ENCODE results near the gene MACROH2A1. TPM values are rescaled to one million over a fixed set of nuclear protein-coding genes. Genes with fewer than 3 reads are reported as not detected.

Gene MACROH2A1
- polyA plus RNA-seq, 1 experiment, result 129 TPM

DNA sequence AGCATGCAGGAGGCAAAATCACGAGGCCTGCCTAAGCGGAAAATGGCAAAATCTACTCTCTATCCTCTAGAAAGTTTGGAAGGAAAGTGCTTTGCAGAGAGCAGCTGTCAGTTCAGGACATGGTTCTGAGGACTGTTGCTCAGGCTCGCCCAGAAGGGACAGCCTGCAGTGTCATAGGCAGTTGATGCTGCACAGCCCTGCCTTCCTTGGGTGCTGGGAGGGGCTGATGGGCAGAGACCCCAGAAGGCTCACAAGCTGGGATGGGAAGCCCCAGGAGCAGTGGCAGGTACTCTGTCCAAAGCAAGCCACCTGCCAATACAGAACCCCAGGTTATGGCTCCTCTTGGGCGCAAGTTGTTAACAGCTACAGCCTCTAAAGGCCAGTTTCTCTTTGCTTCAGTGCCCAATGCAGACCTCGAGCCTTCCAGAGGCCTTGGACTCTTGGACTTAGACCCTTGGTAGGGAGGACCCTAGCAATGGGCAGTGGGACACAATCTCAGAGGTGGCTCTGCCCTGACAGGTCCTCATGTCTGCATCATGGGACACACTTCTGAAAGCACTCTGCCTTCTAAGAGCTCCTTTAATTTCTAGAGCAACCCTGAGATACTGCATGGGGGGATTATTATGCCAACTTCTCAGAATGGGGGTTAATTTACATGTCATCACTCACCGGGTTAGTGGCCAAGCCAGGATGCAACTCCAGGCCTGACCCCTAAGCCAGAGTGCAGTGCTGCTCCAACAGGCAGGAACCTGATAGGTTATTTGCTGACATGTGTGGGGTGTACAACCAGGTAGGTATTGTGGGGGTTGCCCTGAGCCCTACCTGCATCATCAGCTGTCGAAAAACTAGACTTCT is 57.1 kb downstream of the MACROH2A1 start:
- CTCF ChIA-PET, result no interaction called here
- Histone ChIP-seq H3K27me3 (ENCODE audit: control insufficient read depth, insufficient read depth, low read length) (no peaks in the 10 kb centered on the region), H3K4me3 (ENCODE audit: low read depth, low read length) (no peak overlapping the region), H3K9me3 (ENCODE audit: control insufficient read depth, insufficient read depth, low read length) (no peaks in the 10 kb centered on the region), H3K27ac (ENCODE audit: low read depth, low read length) (no peak overlapping the region)
- POLR2A ChIA-PET, result no interaction called here
- TF ChIP-seq, protein P1, sequence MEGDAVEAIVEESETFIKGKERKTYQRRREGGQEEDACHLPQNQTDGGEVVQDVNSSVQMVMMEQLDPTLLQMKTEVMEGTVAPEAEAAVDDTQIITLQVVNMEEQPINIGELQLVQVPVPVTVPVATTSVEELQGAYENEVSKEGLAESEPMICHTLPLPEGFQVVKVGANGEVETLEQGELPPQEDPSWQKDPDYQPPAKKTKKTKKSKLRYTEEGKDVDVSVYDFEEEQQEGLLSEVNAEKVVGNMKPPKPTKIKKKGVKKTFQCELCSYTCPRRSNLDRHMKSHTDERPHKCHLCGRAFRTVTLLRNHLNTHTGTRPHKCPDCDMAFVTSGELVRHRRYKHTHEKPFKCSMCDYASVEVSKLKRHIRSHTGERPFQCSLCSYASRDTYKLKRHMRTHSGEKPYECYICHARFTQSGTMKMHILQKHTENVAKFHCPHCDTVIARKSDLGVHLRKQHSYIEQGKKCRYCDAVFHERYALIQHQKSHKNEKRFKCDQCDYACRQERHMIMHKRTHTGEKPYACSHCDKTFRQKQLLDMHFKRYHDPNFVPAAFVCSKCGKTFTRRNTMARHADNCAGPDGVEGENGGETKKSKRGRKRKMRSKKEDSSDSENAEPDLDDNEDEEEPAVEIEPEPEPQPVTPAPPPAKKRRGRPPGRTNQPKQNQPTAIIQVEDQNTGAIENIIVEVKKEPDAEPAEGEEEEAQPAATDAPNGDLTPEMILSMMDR (IDR thresholded peaks at IDR 0.05; ENCODE audit: low read depth, low read length), result no peak
- DNase-seq (ENCODE audit: low read depth, low spot score), result no peak

DNA sequence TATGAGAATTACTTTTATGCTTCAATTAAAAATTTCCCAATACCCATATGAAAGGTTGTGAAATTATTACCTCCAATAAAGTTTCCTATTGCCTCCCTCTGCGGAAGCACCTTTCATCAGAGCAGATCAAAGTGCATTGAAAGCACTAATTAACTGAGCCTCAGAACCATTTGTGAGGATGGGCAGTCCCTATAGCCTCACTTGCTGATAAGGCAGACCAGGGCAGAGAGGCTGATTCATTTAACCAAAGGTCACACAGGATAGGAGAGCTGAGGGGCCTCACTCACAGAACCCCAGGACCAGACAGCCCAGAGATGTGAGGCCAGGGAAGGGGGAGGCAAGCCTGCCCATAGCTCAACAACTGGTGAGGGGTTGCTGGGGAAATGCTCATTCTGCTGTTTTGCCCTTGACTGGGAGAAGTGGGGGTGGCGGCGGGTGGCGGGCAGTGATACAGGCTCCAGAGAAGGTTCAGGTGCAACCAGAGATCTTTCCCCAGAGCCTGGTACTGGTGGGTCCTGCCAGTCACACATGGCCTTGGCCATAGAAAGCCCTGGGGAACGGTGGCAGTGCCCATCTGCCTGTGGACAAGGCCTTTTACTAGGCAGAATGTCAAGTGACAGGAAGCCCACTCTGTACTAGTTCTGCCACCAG is 57.9 kb downstream of the MACROH2A1 start:
- CTCF ChIA-PET, result no interaction called here

DNA sequence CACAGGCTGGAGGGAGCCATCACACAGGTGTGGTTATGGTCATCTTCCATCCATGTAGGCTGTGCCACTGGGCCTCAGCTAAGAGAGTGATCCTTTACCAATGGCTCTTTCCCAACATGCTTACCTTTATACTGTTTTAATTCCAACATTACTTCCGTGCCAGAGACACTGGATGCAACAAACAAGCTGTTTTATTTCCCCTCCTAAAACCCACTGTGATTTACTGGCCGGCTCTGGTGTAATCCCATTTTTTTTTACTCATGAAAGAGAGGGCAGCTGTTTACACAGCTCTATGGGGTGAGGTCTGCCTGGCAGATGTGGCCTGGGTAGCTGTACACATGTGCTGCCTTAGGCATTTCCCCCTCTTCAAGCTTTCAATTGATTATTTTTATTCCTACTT is 58.5 kb downstream of the MACROH2A1 start:
- TF ChIP-seq, protein P1 (IDR thresholded peaks at IDR 0.05; ENCODE audit: low read depth, low read length), result no peak
- CTCF ChIA-PET, result no interaction called here
- POLR2A ChIA-PET, result no interaction called here
- no peak for DNase-seq (ENCODE audit: low read depth, low spot score)
- Histone ChIP-seq H3K4me3 (ENCODE audit: low read depth, low read length) (no peak overlapping the region), H3K27ac (ENCODE audit: low read depth, low read length) (no peak overlapping the region), H3K27me3 (ENCODE audit: control insufficient read depth, insufficient read depth, low read length) (no peaks in the 10 kb centered on the region), H3K9me3 (ENCODE audit: control insufficient read depth, insufficient read depth, low read length) (no peaks in the 10 kb centered on the region)

More for the DNA sequence above, 57.9 kb downstream of the MACROH2A1 start:
- H3K9me3 ChIP-seq (ENCODE audit: control insufficient read depth, insufficient read depth, low read length), result no peaks in the 10 kb centered on the region
- no peaks in the 10 kb centered on the region for H3K27me3 ChIP-seq (ENCODE audit: control insufficient read depth, insufficient read depth, low read length)
- no peak overlapping the region for H3K4me3 ChIP-seq (ENCODE audit: low read depth, low read length)
- POLR2A ChIA-PET, result no interaction called here
- H3K27ac ChIP-seq (ENCODE audit: low read depth, low read length), result no peak overlapping the region
- TF ChIP-seq, protein P1 (IDR thresholded peaks at IDR 0.05; ENCODE audit: low read depth, low read length), result no peak
- no peak for DNase-seq (ENCODE audit: low read depth, low spot score)

DNA sequence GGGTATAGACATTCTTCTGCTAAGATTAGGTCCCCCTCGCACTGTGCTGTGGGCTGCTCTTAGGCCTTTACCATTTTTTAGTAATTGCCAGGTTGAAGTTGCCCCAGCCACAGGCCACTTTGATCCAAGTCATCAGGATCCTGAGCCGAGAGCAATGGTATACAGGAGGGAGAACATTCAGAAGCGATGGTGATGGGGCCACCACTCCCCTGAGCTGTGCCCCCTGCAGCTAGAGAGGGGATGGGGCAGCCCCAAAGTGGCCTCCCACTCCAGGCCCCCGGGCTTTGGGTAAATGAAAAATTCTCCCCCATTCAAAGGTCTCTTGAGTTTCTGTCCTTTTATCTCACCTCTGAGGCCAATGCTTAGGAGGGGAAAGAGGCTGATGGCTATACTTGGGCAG is 59.4 kb downstream of the MACROH2A1 start:
- H3K4me3 ChIP-seq (ENCODE audit: low read depth, low read length), result no peak overlapping the region
- no peaks in the 10 kb centered on the region for H3K27me3 ChIP-seq (ENCODE audit: control insufficient read depth, insufficient read depth, low read length)
- no peak overlapping the region for H3K27ac ChIP-seq (ENCODE audit: low read depth, low read length)
- ChIA-PET POLR2A (no interaction called here), CTCF (interaction anchor here (1.3 to 1.4 kb wide), 2 partner anchors 9 to 74 kb away, joined by 3 read pairs; no protein-coding TSS in a partner anchor)
- no peaks in the 10 kb centered on the region for H3K9me3 ChIP-seq (ENCODE audit: control insufficient read depth, insufficient read depth, low read length)
- TF ChIP-seq, protein P1 (IDR thresholded peaks at IDR 0.05; ENCODE audit: low read depth, low read length), result no peak
- DNase-seq (ENCODE audit: low read depth, low spot score), result no peak

DNA sequence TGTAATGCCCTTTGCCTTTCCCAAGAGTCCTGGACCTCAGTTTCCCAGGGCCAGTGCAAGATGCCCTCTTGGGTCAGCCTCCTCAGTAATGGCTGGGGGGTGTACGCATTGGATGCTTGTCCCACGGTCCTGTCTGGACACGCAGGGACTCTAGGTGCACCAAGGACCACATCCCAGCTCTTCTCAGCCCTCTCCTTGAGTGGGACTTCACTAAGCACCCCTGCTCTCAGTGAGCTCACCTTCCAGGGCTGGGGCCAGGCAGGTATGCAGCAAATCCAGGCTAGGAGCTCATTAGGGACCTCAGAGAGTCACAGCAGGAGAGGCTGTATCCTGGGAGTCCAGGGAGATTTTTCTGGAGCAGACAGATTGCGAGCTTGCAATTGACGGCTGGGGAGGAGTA is 59.8 kb downstream of the MACROH2A1 start:
- H3K27me3 ChIP-seq (ENCODE audit: control insufficient read depth, insufficient read depth, low read length), result no peaks in the 10 kb centered on the region
- no peak overlapping the region for H3K27ac ChIP-seq (ENCODE audit: low read depth, low read length)
- no peaks in the 10 kb centered on the region for H3K9me3 ChIP-seq (ENCODE audit: control insufficient read depth, insufficient read depth, low read length)
- POLR2A ChIA-PET, result no interaction called here
- TF ChIP-seq, protein P1 (IDR thresholded peaks at IDR 0.05; ENCODE audit: low read depth, low read length), result no peak
- CTCF ChIA-PET, result interaction anchor here (1.3 to 1.4 kb wide), 2 partner anchors 10 to 74 kb away, joined by 3 read pairs; no protein-coding TSS in a partner anchor
- H3K4me3 ChIP-seq (ENCODE audit: low read depth, low read length), result no peak overlapping the region
- no peak for DNase-seq (ENCODE audit: low read depth, low spot score)

Measured in AG04450 (cell line).